ENCODE data around the gene SLC6A3. TPM values are rescaled to one million over a fixed set of nuclear protein-coding genes. Genes with fewer than 3 reads are reported as not detected.

SLC6A3 gene
- total and polyA plus RNA-seq, 2 of the 13 experiments (the other 11 are each of a cell fraction or from before 2014, with no cell fraction given) = 0.01 TPM; not detected in 1

- no peaks in the 10 kb centered on the region for H3K79me2 ChIP-seq (ENCODE audit: insufficient read depth, low read length)
- H3K9ac ChIP-seq (ENCODE audit: insufficient read depth, low read depth, low read length) = no peak overlapping the region
- FAIRE-seq (no peak), DNase-seq (ENCODE audit: low spot score) (peak; percentile 37), ATAC-seq (peak; percentile 96)
- 32% methylated on average over 13 of the region's 34 CpGs for WGBS (ENCODE audit: low lambda C conversion rate)
- H3K4me3 ChIP-seq (replicated peaks in 1 of 3; ENCODE audit: insufficient read depth in 1 of 3, low read depth in 2 of 3, low read length in 3 of 3) = peak overlapping the region in 1 of 3 experiments; percentile 22; a peak in 1 of 6 replicates
- POLR2A ChIA-PET = no interaction called here
- H2AFZ ChIP-seq (ENCODE audit: low read length) = no peak overlapping the region
- intact Hi-C loops (cut with micrococcal nuclease; ENCODE audit: unreplicated experiment) = loop anchor here (1.0 to 2.0 kb wide), 2 partner anchors 261 to 265 kb away; no protein-coding TSS in a partner anchor
- in situ Hi-C loops (cut with HindIII; ENCODE audit: extremely low pct_ligation_motif_present, low pct_unique_long_range_greater_than_20kb) = loop anchor here (10.0 kb wide), 1 partner anchor 265 kb away; no protein-coding TSS in a partner anchor
- H4K20me1 ChIP-seq (ENCODE audit: insufficient read depth, low read length) = no peaks in the 10 kb centered on the region; the same call in 1 of the 2 replicates
- H3K27me3 ChIP-seq (ENCODE audit: control insufficient read depth in 1 of 2, insufficient read depth in 2 of 2, low read length in 2 of 2) = peaks cover 16 to 81% of the 10 kb centered on the region in 2 experiments
- no peaks in the 10 kb centered on the region for H3K36me3 ChIP-seq (replicated peaks in 1 of 2; ENCODE audit: control insufficient read depth in 1 of 2, insufficient read depth in 2 of 2, low read length in 2 of 2)
- H3K27ac ChIP-seq (ENCODE audit: extremely low read length, insufficient read depth, low read length) = no peak overlapping the region
- CTCF ChIA-PET (ENCODE audit: low intra/inter-chr PET ratio, low total read pairs) = interaction anchor here (0.8 to 1.9 kb wide), 2 partner anchors 261 to 265 kb away, joined by 4 to 13 read pairs; no protein-coding TSS in a partner anchor
- no peaks in the 10 kb centered on the region for H3K9me3 ChIP-seq (ENCODE audit: low read length)
- H3K4me2 ChIP-seq (ENCODE audit: low read depth, low read length) = peak overlapping the region; percentile 21
- H3K4me1 ChIP-seq (ENCODE audit: insufficient read depth, low read length) = peaks cover 12% of the 10 kb centered on the region
- no TSS peak for BruUV-seq (replicated peaks)
- TF ChIP-seq TBX2 (CRISPR knock-in tag; IDR thresholded peaks at IDR 0.05; ENCODE audit: borderline replicate concordance) (peak; percentile 54; the same call in 1 of the 2 replicates), ZNF547 (CRISPR knock-in tag; IDR thresholded peaks at IDR 0.05) (peak; percentile 59; the same call in 1 of the 2 replicates), TBX3 (IDR thresholded peaks at IDR 0.05; ENCODE audit: borderline replicate concordance) (no peak), ZNF512B (CRISPR knock-in tag; IDR thresholded peaks at IDR 0.05; ENCODE audit: borderline replicate concordance) (no peak), PCBP1 (IDR thresholded peaks at IDR 0.05; ENCODE audit: borderline replicate concordance, low read depth, low read length) (no peak), ZFP36L2 (CRISPR knock-in tag; IDR thresholded peaks at IDR 0.05) (no peak), ZNF558 (CRISPR knock-in tag; IDR thresholded peaks at IDR 0.05; ENCODE audit: borderline replicate concordance) (no peak; the same call in 1 of the 2 replicates), RFXAP (CRISPR knock-in tag; IDR thresholded peaks at IDR 0.05; ENCODE audit: borderline replicate concordance) (0 out of 2 replicates have a peak, but pooled peaks have one; percentile 34), CCDC6 (CRISPR knock-in tag; IDR thresholded peaks at IDR 0.05) (no peak), HNRNPH1 (optimal IDR thresholded peaks at IDR 0.05; ENCODE audit: low read depth, low read length) (no peak), ZNF7 (CRISPR knock-in tag; IDR thresholded peaks at IDR 0.05) (no peak)
- TF ChIP-seq, protein P1, sequence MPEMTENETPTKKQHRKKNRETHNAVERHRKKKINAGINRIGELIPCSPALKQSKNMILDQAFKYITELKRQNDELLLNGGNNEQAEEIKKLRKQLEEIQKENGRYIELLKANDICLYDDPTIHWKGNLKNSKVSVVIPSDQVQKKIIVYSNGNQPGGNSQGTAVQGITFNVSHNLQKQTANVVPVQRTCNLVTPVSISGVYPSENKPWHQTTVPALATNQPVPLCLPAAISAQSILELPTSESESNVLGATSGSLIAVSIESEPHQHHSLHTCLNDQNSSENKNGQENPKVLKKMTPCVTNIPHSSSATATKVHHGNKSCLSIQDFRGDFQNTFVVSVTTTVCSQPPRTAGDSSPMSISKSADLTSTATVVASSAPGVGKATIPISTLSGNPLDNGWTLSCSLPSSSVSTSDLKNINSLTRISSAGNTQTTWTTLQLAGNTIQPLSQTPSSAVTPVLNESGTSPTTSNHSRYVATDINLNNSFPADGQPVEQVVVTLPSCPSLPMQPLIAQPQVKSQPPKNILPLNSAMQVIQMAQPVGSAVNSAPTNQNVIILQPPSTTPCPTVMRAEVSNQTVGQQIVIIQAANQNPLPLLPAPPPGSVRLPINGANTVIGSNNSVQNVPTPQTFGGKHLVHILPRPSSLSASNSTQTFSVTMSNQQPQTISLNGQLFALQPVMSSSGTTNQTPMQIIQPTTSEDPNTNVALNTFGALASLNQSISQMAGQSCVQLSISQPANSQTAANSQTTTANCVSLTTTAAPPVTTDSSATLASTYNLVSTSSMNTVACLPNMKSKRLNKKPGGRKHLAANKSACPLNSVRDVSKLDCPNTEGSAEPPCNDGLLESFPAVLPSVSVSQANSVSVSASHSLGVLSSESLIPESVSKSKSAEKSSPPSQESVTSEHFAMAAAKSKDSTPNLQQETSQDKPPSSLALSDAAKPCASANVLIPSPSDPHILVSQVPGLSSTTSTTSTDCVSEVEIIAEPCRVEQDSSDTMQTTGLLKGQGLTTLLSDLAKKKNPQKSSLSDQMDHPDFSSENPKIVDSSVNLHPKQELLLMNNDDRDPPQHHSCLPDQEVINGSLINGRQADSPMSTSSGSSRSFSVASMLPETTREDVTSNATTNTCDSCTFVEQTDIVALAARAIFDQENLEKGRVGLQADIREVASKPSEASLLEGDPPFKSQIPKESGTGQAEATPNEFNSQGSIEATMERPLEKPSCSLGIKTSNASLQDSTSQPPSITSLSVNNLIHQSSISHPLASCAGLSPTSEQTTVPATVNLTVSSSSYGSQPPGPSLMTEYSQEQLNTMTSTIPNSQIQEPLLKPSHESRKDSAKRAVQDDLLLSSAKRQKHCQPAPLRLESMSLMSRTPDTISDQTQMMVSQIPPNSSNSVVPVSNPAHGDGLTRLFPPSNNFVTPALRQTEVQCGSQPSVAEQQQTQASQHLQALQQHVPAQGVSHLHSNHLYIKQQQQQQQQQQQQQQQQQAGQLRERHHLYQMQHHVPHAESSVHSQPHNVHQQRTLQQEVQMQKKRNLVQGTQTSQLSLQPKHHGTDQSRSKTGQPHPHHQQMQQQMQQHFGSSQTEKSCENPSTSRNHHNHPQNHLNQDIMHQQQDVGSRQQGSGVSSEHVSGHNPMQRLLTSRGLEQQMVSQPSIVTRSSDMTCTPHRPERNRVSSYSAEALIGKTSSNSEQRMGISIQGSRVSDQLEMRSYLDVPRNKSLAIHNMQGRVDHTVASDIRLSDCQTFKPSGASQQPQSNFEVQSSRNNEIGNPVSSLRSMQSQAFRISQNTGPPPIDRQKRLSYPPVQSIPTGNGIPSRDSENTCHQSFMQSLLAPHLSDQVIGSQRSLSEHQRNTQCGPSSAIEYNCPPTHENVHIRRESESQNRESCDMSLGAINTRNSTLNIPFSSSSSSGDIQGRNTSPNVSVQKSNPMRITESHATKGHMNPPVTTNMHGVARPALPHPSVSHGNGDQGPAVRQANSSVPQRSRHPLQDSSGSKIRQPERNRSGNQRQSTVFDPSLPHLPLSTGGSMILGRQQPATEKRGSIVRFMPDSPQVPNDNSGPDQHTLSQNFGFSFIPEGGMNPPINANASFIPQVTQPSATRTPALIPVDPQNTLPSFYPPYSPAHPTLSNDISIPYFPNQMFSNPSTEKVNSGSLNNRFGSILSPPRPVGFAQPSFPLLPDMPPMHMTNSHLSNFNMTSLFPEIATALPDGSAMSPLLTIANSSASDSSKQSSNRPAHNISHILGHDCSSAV (CRISPR knock-in tag; IDR thresholded peaks at IDR 0.05; ENCODE audit: borderline replicate concordance) = no peak
These were observed 65.0 kb downstream of the SLC6A3 start for GRCh38 chr5:1380011-1380817.
